ENCODE results near the gene C11orf54.
A peak's percentile ranks its signal among the peaks of the same experiment; 100 is the strongest.
"Not testable (repeated sequence)": the region's sequence is repeated elsewhere in the genome, so short reads cannot be mapped to it uniquely, and the experiment has no call there.

Gene C11orf54

DNA sequence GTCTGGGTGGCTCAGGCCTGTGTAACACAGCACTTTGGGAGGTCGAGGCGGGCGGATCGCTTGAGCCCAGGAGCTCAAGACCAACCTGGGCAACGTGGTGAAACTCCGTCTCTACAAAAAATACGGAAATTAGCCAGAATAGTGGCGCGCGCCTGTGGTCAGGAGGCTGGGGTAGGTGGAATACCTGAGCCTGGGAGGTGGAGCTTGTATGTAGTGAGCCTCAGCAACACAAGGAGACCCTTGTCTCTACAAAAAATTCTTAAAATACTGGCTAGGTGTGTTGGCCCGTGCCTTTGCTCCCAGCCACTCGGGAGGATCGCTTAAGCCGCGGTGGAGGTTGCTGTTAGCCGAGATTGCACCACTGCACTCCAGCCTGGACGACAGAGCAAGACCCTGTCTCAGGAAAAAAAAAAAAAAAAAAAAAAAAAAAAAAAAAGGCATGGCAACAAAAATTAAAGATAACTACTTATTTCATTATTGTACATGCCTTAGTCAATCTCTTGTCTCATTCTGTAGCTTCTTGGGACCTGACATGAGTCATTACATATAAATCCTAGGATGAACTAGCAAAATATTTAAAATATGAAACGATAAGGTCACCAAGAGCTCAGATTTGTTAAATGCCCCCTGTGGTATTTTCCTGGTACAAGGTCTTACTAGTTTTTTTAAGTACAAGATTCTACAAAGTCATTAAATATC lies 1.3 kb upstream of the C11orf54 start:
- peak; percentile 29 to 72 for DNase-seq (ENCODE audit: low read depth in 2 of 2)
- H3K4me3 ChIP-seq (replicated peaks in 1 of 2; ENCODE audit: low read depth in 2 of 2, low read length in 2 of 2): peak overlapping the region; percentile 89 to 95
- TF ChIP-seq, protein P1, sequence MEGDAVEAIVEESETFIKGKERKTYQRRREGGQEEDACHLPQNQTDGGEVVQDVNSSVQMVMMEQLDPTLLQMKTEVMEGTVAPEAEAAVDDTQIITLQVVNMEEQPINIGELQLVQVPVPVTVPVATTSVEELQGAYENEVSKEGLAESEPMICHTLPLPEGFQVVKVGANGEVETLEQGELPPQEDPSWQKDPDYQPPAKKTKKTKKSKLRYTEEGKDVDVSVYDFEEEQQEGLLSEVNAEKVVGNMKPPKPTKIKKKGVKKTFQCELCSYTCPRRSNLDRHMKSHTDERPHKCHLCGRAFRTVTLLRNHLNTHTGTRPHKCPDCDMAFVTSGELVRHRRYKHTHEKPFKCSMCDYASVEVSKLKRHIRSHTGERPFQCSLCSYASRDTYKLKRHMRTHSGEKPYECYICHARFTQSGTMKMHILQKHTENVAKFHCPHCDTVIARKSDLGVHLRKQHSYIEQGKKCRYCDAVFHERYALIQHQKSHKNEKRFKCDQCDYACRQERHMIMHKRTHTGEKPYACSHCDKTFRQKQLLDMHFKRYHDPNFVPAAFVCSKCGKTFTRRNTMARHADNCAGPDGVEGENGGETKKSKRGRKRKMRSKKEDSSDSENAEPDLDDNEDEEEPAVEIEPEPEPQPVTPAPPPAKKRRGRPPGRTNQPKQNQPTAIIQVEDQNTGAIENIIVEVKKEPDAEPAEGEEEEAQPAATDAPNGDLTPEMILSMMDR (IDR thresholded peaks at IDR 0.05; ENCODE audit: low read depth, low read length): no peak

DNA sequence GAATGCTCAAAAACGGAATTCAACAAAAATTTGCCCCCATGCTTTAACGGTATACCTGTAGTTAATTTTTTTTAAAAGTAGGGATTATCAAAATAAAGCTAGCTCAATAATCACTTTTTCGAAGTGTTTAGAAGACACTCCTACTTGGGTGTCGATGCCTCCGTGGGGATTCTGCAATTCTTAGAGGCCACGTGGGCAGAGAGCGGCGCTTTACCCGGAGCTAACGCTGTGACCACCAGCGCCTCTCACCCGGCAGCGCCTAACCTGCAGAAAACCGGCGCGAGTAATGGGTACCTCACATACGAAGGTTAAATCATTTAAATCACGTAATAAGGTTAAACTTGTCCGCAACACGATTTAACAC lies 760 bp upstream of the C11orf54 start:
- DNase-seq (ENCODE audit: low read depth in 2 of 2): peak; percentile 73
- TF ChIP-seq, protein P1 (IDR thresholded peaks at IDR 0.05; ENCODE audit: low read depth, low read length): no peak
- peak overlapping the region; percentile 89 to 95 for H3K4me3 ChIP-seq (replicated peaks in 1 of 2; ENCODE audit: low read depth in 2 of 2, low read length in 2 of 2)

DNA sequence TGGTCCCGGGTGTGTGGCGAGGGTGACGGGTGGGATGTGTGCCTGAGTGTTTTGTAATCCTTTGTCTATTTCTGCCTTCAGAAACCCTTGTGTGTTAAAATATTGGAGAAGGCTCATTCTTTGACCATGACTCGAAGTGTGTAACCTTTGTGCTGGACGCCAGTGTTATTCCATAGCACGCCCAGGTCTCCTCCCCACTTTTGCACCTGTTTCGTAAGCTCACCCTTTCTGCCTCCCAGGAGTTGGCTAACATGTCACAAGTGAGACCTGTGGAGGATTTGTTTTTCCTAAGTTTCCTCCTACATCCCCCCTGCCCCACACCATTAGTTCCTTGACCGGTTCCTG lies 382 bp downstream of the C11orf54 start:
- TF ChIP-seq, protein P1 (IDR thresholded peaks at IDR 0.05; ENCODE audit: low read depth, low read length): no peak
- peak; percentile 66 to 81 for DNase-seq (ENCODE audit: low read depth in 2 of 2)

DNA sequence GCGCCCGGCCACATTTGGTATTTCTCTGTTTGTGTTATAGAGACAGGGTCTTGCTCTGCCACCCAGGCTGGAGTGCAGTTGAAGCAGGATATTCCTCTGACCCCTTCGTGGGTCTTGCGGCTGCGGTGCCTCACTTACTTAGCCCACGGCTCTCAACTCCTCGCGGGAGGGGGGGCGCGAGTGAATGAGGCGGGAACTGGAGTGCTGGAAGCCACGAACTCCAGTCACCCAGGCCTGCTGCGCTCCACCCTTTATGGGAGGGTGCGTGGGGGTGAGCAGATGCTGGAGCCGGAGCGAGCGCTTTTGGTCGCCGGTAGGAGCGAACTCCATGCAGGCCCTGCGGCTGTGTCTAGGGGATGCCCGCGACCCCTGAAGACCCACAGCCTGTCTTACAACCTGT lies 1.8 kb downstream of the C11orf54 start:
- no peak for DNase-seq (ENCODE audit: low read depth in 2 of 2)
- H3K4me3 ChIP-seq (replicated peaks in 1 of 2; ENCODE audit: low read depth in 2 of 2, low read length in 2 of 2): no peak overlapping the region
- TF ChIP-seq, protein P1 (IDR thresholded peaks at IDR 0.05; ENCODE audit: low read depth, low read length): no peak

More for the DNA sequence above, 382 bp downstream of the C11orf54 start:
- peak overlapping the region; percentile 89 to 95 for H3K4me3 ChIP-seq (replicated peaks in 1 of 2; ENCODE audit: low read depth in 2 of 2, low read length in 2 of 2)

DNA sequence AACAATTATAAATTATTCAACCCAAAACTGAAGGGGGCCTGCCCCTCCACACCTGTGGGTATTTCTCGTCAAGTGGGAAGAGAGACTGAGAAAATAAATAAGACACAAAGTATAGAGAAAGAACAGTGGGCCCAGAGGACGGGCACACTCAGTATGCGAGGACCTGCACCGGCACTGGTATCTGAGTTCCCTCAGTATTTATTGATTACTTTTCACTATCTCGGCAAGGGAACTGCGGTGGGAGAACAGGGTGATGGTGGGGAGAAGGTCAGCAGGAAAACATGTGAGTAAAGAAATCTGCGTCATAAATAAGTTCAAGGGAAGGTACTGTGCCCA lies 3.2 kb downstream of the C11orf54 start:
- no peak for DNase-seq (ENCODE audit: low read depth in 2 of 2)
- no peak overlapping the region for H3K4me3 ChIP-seq (replicated peaks in 1 of 2; ENCODE audit: low read depth in 2 of 2, low read length in 2 of 2)
- TF ChIP-seq, protein P1 (IDR thresholded peaks at IDR 0.05; ENCODE audit: low read depth, low read length): no peak

DNA sequence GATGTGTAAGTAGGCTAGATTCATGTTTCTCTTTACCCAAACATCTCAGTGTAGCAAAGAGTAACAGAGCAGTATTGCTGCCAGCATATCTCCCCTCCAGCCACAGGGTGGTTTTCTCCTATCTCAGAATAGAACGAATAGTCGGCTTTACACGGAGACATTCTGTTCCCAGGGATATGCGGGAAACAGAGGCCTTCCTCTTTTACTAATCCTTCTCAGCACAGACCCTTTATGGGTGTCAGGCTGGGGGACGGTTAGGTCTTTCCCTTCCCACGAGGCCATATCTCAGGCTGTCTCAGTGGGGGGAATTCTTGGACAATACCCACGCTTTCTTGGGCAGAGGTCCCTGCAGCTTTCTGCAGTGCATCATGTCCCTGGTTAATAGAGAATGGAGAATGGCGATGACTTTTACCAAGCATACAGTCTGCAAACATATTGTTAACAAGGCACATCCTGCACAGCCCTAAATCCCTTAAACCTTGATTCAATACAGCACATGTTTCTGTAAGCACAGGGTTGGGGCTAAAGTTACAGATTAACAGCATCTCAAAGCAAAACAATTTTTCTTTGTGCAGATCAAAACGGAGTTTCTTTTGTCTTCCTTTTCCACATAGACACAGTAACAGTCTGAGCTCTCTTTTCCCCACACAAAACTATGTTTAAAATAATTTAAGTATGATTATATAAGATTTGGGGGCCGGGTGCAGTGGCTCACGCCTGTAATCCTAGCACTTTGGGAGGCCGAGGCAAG lies 3.7 kb downstream of the C11orf54 start:
- H3K4me3 ChIP-seq (replicated peaks in 1 of 2; ENCODE audit: low read depth in 2 of 2, low read length in 2 of 2): not testable (repeated sequence)
- DNase-seq (ENCODE audit: low read depth in 2 of 2): peak in 1 of 2 donors; percentile 53

DNA sequence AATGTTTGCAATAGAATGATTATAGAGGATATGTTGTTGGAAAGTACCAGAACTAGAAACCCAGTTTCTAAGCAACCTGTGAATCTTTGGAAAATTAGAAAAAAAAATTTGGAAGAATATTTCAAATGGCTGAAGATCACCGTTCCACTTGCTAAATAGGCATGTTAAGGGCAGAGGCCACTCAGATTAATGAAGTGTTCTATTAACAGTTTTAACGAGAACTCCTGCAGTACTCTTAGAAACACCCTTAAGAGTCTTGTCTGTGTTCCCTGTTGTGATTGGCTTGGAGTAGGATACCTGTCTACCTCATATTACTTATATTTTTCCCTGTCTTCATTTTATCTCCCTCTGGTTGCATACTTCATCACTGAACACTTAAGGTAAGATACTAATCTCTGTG lies 4.6 kb downstream of the C11orf54 start:
- no peak for DNase-seq (ENCODE audit: low read depth in 2 of 2)
- TF ChIP-seq, protein P1 (IDR thresholded peaks at IDR 0.05; ENCODE audit: low read depth, low read length): no peak
- H3K4me3 ChIP-seq (replicated peaks in 1 of 2; ENCODE audit: low read depth in 2 of 2, low read length in 2 of 2): no peak overlapping the region

Measured in cardiac fibroblast (primary cell).